ENCODE data around the gene LGALS7B. TPM values are rescaled to one million over a fixed set of nuclear protein-coding genes. Genes with fewer than 3 reads are reported as not detected.
"Not testable (repeated sequence)": the region's sequence is repeated elsewhere in the genome, so short reads cannot be mapped to it uniquely, and the experiment has no call there.

Gene LGALS7B
- total RNA-seq, 1 donor from 2014 or later = not detected

DNA sequence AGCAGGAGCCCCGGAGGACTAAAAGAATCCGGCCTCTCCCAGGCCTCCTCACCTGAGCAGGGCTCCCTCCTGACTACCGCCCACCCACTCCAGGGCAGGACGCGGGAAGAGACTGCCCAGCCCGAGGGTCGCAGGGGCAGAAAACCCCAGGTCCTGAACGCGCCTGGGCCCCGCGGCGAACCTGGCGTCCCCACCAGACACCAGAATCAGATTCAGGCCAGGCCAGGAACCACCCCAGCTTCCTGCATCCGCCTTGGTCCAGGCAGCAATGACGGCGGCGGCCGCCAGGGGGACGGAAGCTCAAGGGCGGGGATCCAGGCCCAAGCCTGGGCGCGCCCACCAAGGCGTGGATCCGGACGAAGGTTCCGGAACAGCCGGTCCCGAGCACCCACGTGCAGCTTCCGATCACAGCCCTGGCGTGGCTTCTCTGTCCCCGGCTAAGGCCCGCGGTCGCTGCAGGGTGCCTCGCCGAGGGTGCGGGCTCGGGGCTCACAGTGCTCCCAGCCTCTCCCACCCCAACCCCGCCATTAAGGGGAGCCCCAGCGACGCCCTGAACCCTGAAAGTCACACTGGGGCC lies 19.3 kb upstream of the LGALS7B start:
- Mint-ChIP-seq H3K4me3 (ENCODE audit: unreplicated experiment) (no peak overlapping the region), H3K27ac (ENCODE audit: unreplicated experiment) (no peak overlapping the region), H3K27me3 (ENCODE audit: low read depth, unreplicated experiment) (peaks cover 10% of the 10 kb centered on the region), H3K4me1 (ENCODE audit: low read depth, unreplicated experiment) (no peaks in the 10 kb centered on the region), H3K9me3 (ENCODE audit: unreplicated experiment) (peaks cover 3% of the 10 kb centered on the region), H3K36me3 (ENCODE audit: low read depth, unreplicated experiment) (no peaks in the 10 kb centered on the region)
- Histone ChIP-seq H3K27me3 (ENCODE audit: insufficient read depth, low read length) (no peaks in the 10 kb centered on the region), H3K4me2 (ENCODE audit: low read length) (peak overlapping the region; percentile 57), H3K36me3 (ENCODE audit: insufficient read depth, low read length) (no peaks in the 10 kb centered on the region), H4K20me1 (ENCODE audit: insufficient read depth, low read length) (no peaks in the 10 kb centered on the region), H3K9me3 (ENCODE audit: insufficient read depth, low read depth, low read length) (no peaks in the 10 kb centered on the region), H3K4me1 (ENCODE audit: insufficient read depth, low read length) (no peaks in the 10 kb centered on the region), H2AFZ (ENCODE audit: low read depth, low read length) (peak overlapping the region; percentile 94), H3K79me2 (ENCODE audit: insufficient read depth, low read length) (no peaks in the 10 kb centered on the region), H3K27ac (ENCODE audit: low read depth, low read length) (no peak overlapping the region), H3K4me3 (ENCODE audit: insufficient read depth, low read depth, low read length) (no peak overlapping the region), H3K9ac (ENCODE audit: low read length) (no peak overlapping the region)
- TF ChIP-seq, protein P1, sequence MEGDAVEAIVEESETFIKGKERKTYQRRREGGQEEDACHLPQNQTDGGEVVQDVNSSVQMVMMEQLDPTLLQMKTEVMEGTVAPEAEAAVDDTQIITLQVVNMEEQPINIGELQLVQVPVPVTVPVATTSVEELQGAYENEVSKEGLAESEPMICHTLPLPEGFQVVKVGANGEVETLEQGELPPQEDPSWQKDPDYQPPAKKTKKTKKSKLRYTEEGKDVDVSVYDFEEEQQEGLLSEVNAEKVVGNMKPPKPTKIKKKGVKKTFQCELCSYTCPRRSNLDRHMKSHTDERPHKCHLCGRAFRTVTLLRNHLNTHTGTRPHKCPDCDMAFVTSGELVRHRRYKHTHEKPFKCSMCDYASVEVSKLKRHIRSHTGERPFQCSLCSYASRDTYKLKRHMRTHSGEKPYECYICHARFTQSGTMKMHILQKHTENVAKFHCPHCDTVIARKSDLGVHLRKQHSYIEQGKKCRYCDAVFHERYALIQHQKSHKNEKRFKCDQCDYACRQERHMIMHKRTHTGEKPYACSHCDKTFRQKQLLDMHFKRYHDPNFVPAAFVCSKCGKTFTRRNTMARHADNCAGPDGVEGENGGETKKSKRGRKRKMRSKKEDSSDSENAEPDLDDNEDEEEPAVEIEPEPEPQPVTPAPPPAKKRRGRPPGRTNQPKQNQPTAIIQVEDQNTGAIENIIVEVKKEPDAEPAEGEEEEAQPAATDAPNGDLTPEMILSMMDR (IDR thresholded peaks at IDR 0.05; ENCODE audit: insufficient read depth, low read depth, low read length) = peak; percentile 21
- TF ChIP-seq EZH2 (IDR thresholded peaks at IDR 0.05; ENCODE audit: insufficient read depth, low read length) = no peak
- DNase-seq (ENCODE audit: low read depth) (peak; percentile 19), FAIRE-seq (no peak)

DNA sequence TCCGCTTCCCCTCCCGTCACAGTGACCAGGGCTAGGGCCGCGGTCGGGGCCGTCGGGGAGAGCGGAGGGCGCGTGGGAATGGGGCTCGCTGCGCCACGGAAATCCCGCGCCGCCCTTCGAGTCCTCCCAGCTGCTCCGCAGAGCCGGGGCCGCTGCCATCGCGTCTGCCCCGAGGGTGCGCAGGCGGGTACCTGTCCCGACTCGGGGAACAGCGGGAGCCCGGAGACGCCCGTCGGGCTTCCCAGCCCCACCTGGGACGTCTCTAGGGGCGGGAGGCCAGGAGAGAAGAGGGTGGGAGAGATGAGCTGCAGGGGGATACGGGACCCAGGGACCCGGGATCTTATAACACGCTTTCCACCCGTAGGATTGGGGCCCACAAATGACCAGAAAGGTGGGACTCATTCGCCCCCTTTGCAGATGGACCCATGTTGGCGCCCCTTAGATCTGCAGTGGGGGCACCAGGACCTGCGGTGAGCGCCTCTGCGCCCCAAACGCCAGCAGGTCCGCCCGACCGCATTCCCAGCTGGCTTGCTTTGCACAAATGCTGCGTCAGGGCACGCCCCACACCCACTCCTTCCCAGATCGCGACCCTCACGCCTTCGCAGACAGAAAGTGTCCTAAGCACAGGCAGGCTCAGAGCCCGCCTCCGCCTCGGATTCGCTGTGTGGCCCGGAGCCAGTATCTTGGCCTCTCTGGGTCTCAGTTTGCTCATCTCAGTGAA lies 18.6 kb upstream of the LGALS7B start:
- H3K27me3 Mint-ChIP-seq (ENCODE audit: low read depth, unreplicated experiment); H3K4me3 ChIP-seq (ENCODE audit: insufficient read depth, low read depth, low read length); H3K9ac ChIP-seq (ENCODE audit: low read length); DNase-seq (ENCODE audit: low read depth); H3K4me1 Mint-ChIP-seq (ENCODE audit: low read depth, unreplicated experiment); H3K79me2 ChIP-seq (ENCODE audit: insufficient read depth, low read length); H3K27ac ChIP-seq (ENCODE audit: low read depth, low read length); H3K36me3 ChIP-seq (ENCODE audit: insufficient read depth, low read length); H4K20me1 ChIP-seq (ENCODE audit: insufficient read depth, low read length); FAIRE-seq; H3K9me3 Mint-ChIP-seq (ENCODE audit: unreplicated experiment); H3K4me1 ChIP-seq (ENCODE audit: insufficient read depth, low read length); H3K36me3 Mint-ChIP-seq (ENCODE audit: low read depth, unreplicated experiment); H3K4me3 Mint-ChIP-seq (ENCODE audit: unreplicated experiment); H3K27ac Mint-ChIP-seq (ENCODE audit: unreplicated experiment); H3K27me3 ChIP-seq (ENCODE audit: insufficient read depth, low read length); H3K9me3 ChIP-seq (ENCODE audit: insufficient read depth, low read depth, low read length): not testable (repeated sequence)
- peak overlapping the region; percentile 57 for H3K4me2 ChIP-seq (ENCODE audit: low read length)
- H2AFZ ChIP-seq (ENCODE audit: low read depth, low read length) = peak overlapping the region; percentile 94

DNA sequence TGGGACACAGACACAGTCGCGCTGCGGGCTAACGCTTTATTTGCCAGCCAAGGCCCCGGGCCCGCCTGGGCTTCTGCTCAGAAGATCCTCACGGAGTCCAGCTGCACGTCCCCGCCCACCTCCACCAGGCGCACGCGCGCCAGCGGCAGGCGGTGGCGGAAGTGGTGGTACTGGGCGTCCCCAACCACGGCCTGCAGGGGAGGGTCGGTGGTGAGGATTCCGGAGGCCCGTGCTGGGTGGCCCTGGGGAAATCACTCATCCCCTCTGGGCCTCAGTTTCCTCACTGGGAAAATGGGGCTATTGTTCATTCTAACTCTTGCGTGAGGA lies 18.1 kb upstream of the LGALS7B start:
- not testable (repeated sequence) for H2AFZ ChIP-seq (ENCODE audit: low read depth, low read length); H3K36me3 ChIP-seq (ENCODE audit: insufficient read depth, low read length); H3K4me1 Mint-ChIP-seq (ENCODE audit: low read depth, unreplicated experiment); H3K4me2 ChIP-seq (ENCODE audit: low read length); H3K9ac ChIP-seq (ENCODE audit: low read length); H3K27ac Mint-ChIP-seq (ENCODE audit: unreplicated experiment); H3K9me3 ChIP-seq (ENCODE audit: insufficient read depth, low read depth, low read length); H3K27me3 Mint-ChIP-seq (ENCODE audit: low read depth, unreplicated experiment); H3K27me3 ChIP-seq (ENCODE audit: insufficient read depth, low read length); H4K20me1 ChIP-seq (ENCODE audit: insufficient read depth, low read length); H3K4me3 ChIP-seq (ENCODE audit: insufficient read depth, low read depth, low read length); H3K27ac ChIP-seq (ENCODE audit: low read depth, low read length); H3K9me3 Mint-ChIP-seq (ENCODE audit: unreplicated experiment); H3K79me2 ChIP-seq (ENCODE audit: insufficient read depth, low read length); H3K36me3 Mint-ChIP-seq (ENCODE audit: low read depth, unreplicated experiment); DNase-seq (ENCODE audit: low read depth); H3K4me3 Mint-ChIP-seq (ENCODE audit: unreplicated experiment); H3K4me1 ChIP-seq (ENCODE audit: insufficient read depth, low read length)
- peak; percentile 45 for FAIRE-seq

GRCh38 chr19:38771569-38771968 lies 17.4 kb upstream of the LGALS7B start:
- FAIRE-seq; H4K20me1 ChIP-seq (ENCODE audit: insufficient read depth, low read length); H3K4me3 Mint-ChIP-seq (ENCODE audit: unreplicated experiment); H3K4me1 Mint-ChIP-seq (ENCODE audit: low read depth, unreplicated experiment); H3K27me3 ChIP-seq (ENCODE audit: insufficient read depth, low read length); H3K4me3 ChIP-seq (ENCODE audit: insufficient read depth, low read depth, low read length); H3K27ac Mint-ChIP-seq (ENCODE audit: unreplicated experiment); H2AFZ ChIP-seq (ENCODE audit: low read depth, low read length); DNase-seq (ENCODE audit: low read depth); H3K4me2 ChIP-seq (ENCODE audit: low read length); H3K9me3 Mint-ChIP-seq (ENCODE audit: unreplicated experiment); H3K27ac ChIP-seq (ENCODE audit: low read depth, low read length); H3K27me3 Mint-ChIP-seq (ENCODE audit: low read depth, unreplicated experiment); H3K36me3 ChIP-seq (ENCODE audit: insufficient read depth, low read length); H3K36me3 Mint-ChIP-seq (ENCODE audit: low read depth, unreplicated experiment); H3K9ac ChIP-seq (ENCODE audit: low read length); H3K9me3 ChIP-seq (ENCODE audit: insufficient read depth, low read depth, low read length); H3K79me2 ChIP-seq (ENCODE audit: insufficient read depth, low read length); H3K4me1 ChIP-seq (ENCODE audit: insufficient read depth, low read length): not testable (repeated sequence)
